CD4-positive, alpha-beta memory T cell (primary cell): ENCODE results near the gene HMGXB4. TPM values are rescaled to one million over a fixed set of nuclear protein-coding genes. Genes with fewer than 3 reads are reported as not detected.

Experiments used
- CTCF ChIA-PET: fragments of 350-600 bp; sonication (Branson Sonifier 250); formaldehyde crosslinking; loops from one replicate; lab custom pipeline; 2021; ENCODE audit warnings: inconsistent platforms; ENCODE audit not compliant: partially characterized antibody; lab: Charles Lee
- POLR2A ChIA-PET: fragments of 350-600 bp; sonication (Branson Sonifier 250); formaldehyde crosslinking; loops from one replicate; lab custom pipeline; 2021; ENCODE audit not compliant: partially characterized antibody; lab: Charles Lee
- DNase-seq, 5 donors: peaks; one replicate each; pipeline versions ENCODE4 v3.0.0 to v3.0.0-alpha.2; 2020 to 2022; ENCODE audit warnings: mixed read lengths in 1 of 5
- H3K27ac ChIP-seq: one replicate; pipeline ENCODE4 v1.7.0; 2013; ENCODE audit warnings: low read depth, low read length
- H3K27me3 ChIP-seq: 2 replicates; pipeline ENCODE4 v1.7.0; 2013; ENCODE audit warnings: mild to moderate bottlenecking, low read length, moderate library complexity; ENCODE audit not compliant: insufficient read depth
- H3K36me3 ChIP-seq: 2 replicates; pipeline ENCODE4 v1.7.0; 2013; ENCODE audit warnings: mild to moderate bottlenecking, low read length, moderate library complexity; ENCODE audit not compliant: insufficient read depth
- H3K4me1 ChIP-seq: 2 replicates; pipeline ENCODE4 v1.7.0; 2013; ENCODE audit warnings: mild to moderate bottlenecking, low read length, moderate library complexity; ENCODE audit not compliant: insufficient read depth
- H3K4me3 ChIP-seq, 2 donors: one replicate each; pipeline ENCODE4 v1.7.0; 2013; ENCODE audit warnings: low read length in 2 of 2, mild to moderate bottlenecking in 1 of 2
- H3K9me3 ChIP-seq, 2 donors: one replicate each; pipeline ENCODE4 v1.7.0; 2013; ENCODE audit warnings: low read length in 2 of 2, control low read depth in 1 of 2; ENCODE audit not compliant: control insufficient read depth in 1 of 2
- H3K27ac Mint-ChIP-seq, 7 donors: one replicate each; pipeline ENCODE4 v1.8.0; 2020 to 2021; ENCODE audit warnings: mixed read lengths in 7 of 7, mild to moderate bottlenecking in 6 of 7, inconsistent platforms in 3 of 7, moderate library complexity in 3 of 7
- H3K27me3 Mint-ChIP-seq, 2 donors: one replicate each; pipeline ENCODE4 v1.8.0; 2020 to 2021; ENCODE audit warnings: mixed read lengths in 2 of 2
- H3K36me3 Mint-ChIP-seq, 2 donors: one replicate each; pipeline ENCODE4 v1.8.0; 2020 to 2021; ENCODE audit warnings: mixed read lengths in 2 of 2, inconsistent platforms in 1 of 2, mild to moderate bottlenecking in 1 of 2
- H3K4me1 Mint-ChIP-seq, 4 donors: one replicate each; pipeline ENCODE4 v1.8.0; 2020 to 2021; ENCODE audit warnings: mixed read lengths in 4 of 4, mild to moderate bottlenecking in 1 of 4
- H3K4me3 Mint-ChIP-seq, 8 donors: one replicate each; pipeline ENCODE4 v1.8.0; 2020 to 2021; ENCODE audit warnings: mixed read lengths in 8 of 8, mild to moderate bottlenecking in 7 of 8, moderate library complexity in 6 of 8, inconsistent platforms in 3 of 8
- H3K9me3 Mint-ChIP-seq, 8 donors: one replicate each; pipeline ENCODE4 v1.8.0; 2020 to 2021; ENCODE audit warnings: mixed read lengths in 8 of 8, mild to moderate bottlenecking in 5 of 8, inconsistent platforms in 3 of 8, moderate library complexity in 1 of 8
- intact Hi-C: fragments of 100-400 bp; cut with micrococcal nuclease; formaldehyde crosslinking; loops from one replicate; pipeline ENCODE4 v1.15.1; 2023
- polyA plus RNA-seq, 2 donors: library from polyadenylated mRNA; unstranded; fragments of 300-500 nt; fragmentation: Illumina TruSeq; gene quantifications; one replicate each; pipeline ENCODE4 v1.2.3, GENCODE V29; 2021
- total RNA-seq, 2 experiments: library from RNA; stranded (reverse); gene quantifications; one replicate each; pipeline ENCODE4 v1.2.3, GENCODE V29; 2021

The HMGXB4 gene, protein sequence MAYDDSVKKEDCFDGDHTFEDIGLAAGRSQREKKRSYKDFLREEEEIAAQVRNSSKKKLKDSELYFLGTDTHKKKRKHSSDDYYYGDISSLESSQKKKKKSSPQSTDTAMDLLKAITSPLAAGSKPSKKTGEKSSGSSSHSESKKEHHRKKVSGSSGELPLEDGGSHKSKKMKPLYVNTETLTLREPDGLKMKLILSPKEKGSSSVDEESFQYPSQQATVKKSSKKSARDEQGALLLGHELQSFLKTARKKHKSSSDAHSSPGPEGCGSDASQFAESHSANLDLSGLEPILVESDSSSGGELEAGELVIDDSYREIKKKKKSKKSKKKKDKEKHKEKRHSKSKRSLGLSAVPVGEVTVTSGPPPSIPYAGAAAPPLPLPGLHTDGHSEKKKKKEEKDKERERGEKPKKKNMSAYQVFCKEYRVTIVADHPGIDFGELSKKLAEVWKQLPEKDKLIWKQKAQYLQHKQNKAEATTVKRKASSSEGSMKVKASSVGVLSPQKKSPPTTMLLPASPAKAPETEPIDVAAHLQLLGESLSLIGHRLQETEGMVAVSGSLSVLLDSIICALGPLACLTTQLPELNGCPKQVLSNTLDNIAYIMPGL
- total RNA-seq: 10 to 100 TPM; 22.1 to 25.3 TPM
- 10 to 100 TPM in 1 of 2 donors, 1 to 10 TPM in 1; 8.7 to 13.0 TPM for polyA plus RNA-seq

DNA sequence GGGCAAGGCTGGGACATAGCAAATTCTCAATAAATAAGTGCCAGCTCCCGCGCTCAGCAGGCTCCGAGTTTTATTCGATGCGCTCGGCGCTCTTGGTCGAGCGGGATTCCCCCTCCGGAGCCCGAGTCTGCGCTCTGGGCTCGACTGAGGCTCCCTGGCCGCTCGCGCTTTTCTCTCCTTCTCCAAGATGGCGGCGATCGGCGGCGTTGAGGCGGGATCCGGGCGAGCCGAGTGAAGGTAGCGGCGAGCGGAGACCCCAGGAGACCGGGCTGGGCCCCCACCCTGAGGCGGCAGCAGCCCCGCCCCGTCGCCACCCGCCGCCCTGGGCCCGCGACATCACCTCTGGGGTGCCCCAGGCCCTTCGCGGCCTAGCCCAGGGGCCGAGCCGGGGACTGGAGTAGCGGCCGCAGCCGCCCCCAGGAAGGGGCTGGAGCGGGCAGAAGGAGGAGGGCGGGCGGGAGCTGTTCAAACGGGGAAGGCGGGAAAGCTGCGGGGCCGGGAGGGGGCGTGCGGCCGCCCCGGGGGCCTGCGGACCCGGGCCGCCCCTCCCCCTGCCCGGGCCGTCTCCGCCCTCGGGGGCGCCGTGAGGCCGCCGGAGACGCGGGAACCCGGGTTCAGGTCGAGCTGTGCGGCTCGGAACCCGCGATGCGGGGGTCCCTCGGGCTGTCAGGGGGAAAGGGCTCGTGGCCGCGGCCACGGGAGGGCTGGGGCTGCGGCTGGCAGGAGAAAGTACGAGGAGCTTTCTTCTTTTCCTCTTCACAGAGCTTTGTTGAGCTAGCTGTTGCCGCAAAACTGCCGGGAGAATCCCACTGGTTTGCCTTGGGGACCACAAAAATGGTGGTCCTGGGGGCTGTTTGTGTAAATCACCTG lies at the start of gene HMGXB4:
Gene HMGXB4, plus strand, starts transcription at position 173 of the 870 bp plus-strand sequence. CDS start 4,898 bp downstream, outside the sequence.
- H3K4me1 ChIP-seq: peaks cover 18% of the 10 kb centered on the region
- intact Hi-C loops: loop anchor here (1.0 kb wide), 1 partner anchor 42 kb away; the partner anchor contains the start of gene TOM1
- DNase-seq: peak; percentile 86 to 90 (median 88)
- Mint-ChIP-seq H3K4me1 (peaks cover 20 to 36% (median 25%) of the 10 kb centered on the region in 4 donors), H3K9me3 (no peaks in the 10 kb centered on the region), H3K27ac (peak within 1 kb of the TSS; percentile 90 to 98 (median 97)), H3K27me3 (no peaks in the 10 kb centered on the region), H3K4me3 (peak within 1 kb of the TSS; percentile 93 to 96 (median 94)), H3K36me3 (peaks cover 0 to 9% of the 10 kb centered on the region in 2 donors)
- H3K36me3 ChIP-seq: peaks cover 3% of the 10 kb centered on the region
- no peaks in the 10 kb centered on the region for H3K27me3 ChIP-seq
- H3K27ac ChIP-seq: peak within 1 kb of the TSS; percentile 92
- H3K4me3 ChIP-seq: peak within 1 kb of the TSS; percentile 63 to 73
- ChIA-PET POLR2A (interaction anchor here (0.7 to 3.4 kb wide), 14 partner anchors 9 to 143 kb away, joined by 3 to 55 read pairs (median 5); partner anchors contain the start of genes MCM5 and TOM1), CTCF (interaction anchor here (0.5 to 1.8 kb wide), 10 partner anchors 9 to 868 kb away, joined by 3 to 8 read pairs (median 4); partner anchors contain the start of gene TOM1)
- H3K9me3 ChIP-seq: no peaks in the 10 kb centered on the region

DNA sequence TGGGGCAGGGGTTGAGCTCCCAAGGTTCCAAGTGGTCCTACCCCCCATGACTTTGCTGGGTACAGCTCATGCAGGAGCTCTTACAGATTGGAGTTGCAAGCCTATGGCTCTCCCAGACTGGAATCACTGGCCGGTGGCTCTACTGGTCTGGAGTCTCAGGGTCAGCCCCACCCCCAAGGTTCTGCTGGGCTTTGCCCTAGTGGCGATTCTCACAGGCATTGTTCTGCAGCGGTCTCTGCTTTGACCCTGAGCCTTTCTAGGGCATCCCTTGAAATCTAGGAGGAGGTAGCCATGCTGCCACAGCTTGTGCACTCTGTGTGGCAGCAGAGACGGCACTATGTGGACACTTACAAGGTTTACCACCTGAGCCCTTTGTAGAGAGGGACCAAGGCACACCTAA lies 49.3 kb upstream of the HMGXB4 start:
- no peaks in the 10 kb centered on the region for H3K9me3 ChIP-seq
- ChIA-PET CTCF (no interaction called here), POLR2A (no interaction called here)
- no peak overlapping the region for H3K27ac Mint-ChIP-seq
- no peak for DNase-seq
- H3K36me3 ChIP-seq: no peaks in the 10 kb centered on the region
- intact Hi-C loops: no loop called here
- no peaks in the 10 kb centered on the region for H3K4me1 ChIP-seq
- no peaks in the 10 kb centered on the region for H3K27me3 ChIP-seq
- no peaks in the 10 kb centered on the region for H3K36me3 Mint-ChIP-seq
- H3K4me1 Mint-ChIP-seq: no peaks in the 10 kb centered on the region
- H3K9me3 Mint-ChIP-seq: peaks cover 0 to 2% (median 0%) of the 10 kb centered on the region in 8 donors
- H3K4me3 Mint-ChIP-seq: no peak overlapping the region
- H3K4me3 ChIP-seq: no peak overlapping the region
- peaks cover 25 to 27% of the 10 kb centered on the region in 2 donors for H3K27me3 Mint-ChIP-seq
- H3K27ac ChIP-seq: no peak overlapping the region

DNA sequence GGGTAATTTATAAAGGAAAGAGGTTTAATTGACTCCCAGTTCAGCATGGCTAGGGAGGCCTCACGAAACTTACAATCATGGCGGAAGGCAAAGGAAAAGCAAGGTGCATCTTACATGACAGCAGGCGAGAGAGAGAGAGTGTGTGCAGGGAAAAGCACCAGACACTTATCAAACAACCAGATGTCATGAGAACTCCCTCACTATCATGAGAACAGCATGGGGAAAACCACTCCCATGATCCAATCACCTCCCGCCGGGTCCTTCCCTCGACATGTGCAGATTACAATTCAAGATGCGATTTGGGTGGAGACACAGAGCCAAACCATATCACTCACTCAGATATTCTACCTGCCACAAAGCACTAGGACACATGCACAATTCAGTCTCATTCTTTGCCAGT lies 48.1 kb upstream of the HMGXB4 start:
- intact Hi-C loops: no loop called here
- no peaks in the 10 kb centered on the region for H3K36me3 ChIP-seq
- H3K4me1 ChIP-seq: no peaks in the 10 kb centered on the region
- no peak overlapping the region for H3K4me3 ChIP-seq
- CTCF ChIA-PET: no interaction called here
- Mint-ChIP-seq H3K36me3 (no peaks in the 10 kb centered on the region), H3K9me3 (peaks cover 0 to 2% (median 0%) of the 10 kb centered on the region in 8 donors), H3K4me3 (no peak overlapping the region), H3K27ac (no peak overlapping the region), H3K27me3 (peaks cover 20 to 27% of the 10 kb centered on the region in 2 donors), H3K4me1 (no peaks in the 10 kb centered on the region)
- no peaks in the 10 kb centered on the region for H3K9me3 ChIP-seq
- H3K27ac ChIP-seq: no peak overlapping the region
- no peak for DNase-seq
- no peaks in the 10 kb centered on the region for H3K27me3 ChIP-seq
- POLR2A ChIA-PET: no interaction called here

DNA sequence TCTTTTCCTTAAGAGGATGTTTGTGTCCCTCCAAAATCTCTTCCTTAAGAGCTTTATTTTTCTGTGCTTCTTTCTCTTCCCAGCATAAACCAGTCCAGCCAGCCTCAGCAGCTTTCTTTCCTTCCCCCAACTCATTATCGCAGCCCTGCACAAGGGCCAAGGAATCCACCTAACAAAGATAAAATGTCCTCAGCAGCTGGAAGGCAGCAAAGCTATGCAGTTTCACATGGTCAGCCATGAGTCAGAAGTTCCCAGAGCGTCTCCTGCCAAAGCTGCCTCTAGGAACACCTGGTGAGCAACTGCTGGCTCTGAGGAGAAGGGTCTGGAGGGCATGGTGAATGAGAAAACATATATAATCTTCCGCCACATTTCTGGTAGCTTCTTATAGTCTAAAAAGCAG lies 45.3 kb upstream of the HMGXB4 start:
- ChIA-PET POLR2A (no interaction called here), CTCF (interaction anchor here (1.1 kb wide), 1 partner anchor 8 kb away, joined by 4 read pairs; no protein-coding TSS in a partner anchor)
- H3K4me3 Mint-ChIP-seq: no peak overlapping the region
- no peak overlapping the region for H3K27ac Mint-ChIP-seq
- H3K4me1 Mint-ChIP-seq: no peaks in the 10 kb centered on the region
- no peak for DNase-seq
- H3K36me3 ChIP-seq: no peaks in the 10 kb centered on the region
- peaks cover 0 to 4% (median 0%) of the 10 kb centered on the region in 8 donors for H3K9me3 Mint-ChIP-seq
- H3K27me3 Mint-ChIP-seq: peaks cover 16 to 30% of the 10 kb centered on the region in 2 donors
- no peaks in the 10 kb centered on the region for H3K4me1 ChIP-seq
- H3K36me3 Mint-ChIP-seq: no peaks in the 10 kb centered on the region
- H3K27ac ChIP-seq: no peak overlapping the region
- no peaks in the 10 kb centered on the region for H3K27me3 ChIP-seq
- intact Hi-C loops: no loop called here
- H3K9me3 ChIP-seq: no peaks in the 10 kb centered on the region
- H3K4me3 ChIP-seq: no peak overlapping the region

DNA sequence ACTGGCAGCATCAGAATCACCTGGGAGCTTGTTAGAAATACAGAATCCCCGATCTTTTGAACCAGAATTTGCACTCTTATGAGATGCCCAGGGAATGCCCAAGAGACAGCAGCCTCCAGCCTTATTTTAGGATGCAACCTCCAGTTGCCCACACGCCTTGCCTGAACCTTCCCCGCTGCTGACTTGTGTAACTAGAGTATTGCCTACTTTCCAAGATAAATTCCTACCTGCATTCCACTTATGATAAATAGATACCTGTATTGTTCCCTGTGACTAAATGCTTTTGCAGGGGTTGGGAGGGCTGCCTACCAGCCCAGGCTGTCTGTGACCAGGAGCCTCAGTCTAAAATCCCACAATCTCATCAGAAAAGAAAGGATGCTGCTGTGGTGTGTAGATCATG lies 44.3 kb upstream of the HMGXB4 start:
- Histone ChIP-seq H3K36me3 (no peaks in the 10 kb centered on the region), H3K27me3 (no peaks in the 10 kb centered on the region), H3K27ac (no peak overlapping the region), H3K9me3 (no peaks in the 10 kb centered on the region), H3K4me1 (no peaks in the 10 kb centered on the region), H3K4me3 (no peak overlapping the region)
- Mint-ChIP-seq H3K9me3 (peaks cover 0 to 4% (median 0%) of the 10 kb centered on the region in 8 donors), H3K27me3 (peaks cover 16 to 29% of the 10 kb centered on the region in 2 donors), H3K27ac (no peak overlapping the region), H3K36me3 (no peaks in the 10 kb centered on the region), H3K4me1 (no peaks in the 10 kb centered on the region), H3K4me3 (no peak overlapping the region)
- intact Hi-C loops: no loop called here
- POLR2A ChIA-PET: no interaction called here
- CTCF ChIA-PET: no interaction called here
- no peak for DNase-seq

DNA sequence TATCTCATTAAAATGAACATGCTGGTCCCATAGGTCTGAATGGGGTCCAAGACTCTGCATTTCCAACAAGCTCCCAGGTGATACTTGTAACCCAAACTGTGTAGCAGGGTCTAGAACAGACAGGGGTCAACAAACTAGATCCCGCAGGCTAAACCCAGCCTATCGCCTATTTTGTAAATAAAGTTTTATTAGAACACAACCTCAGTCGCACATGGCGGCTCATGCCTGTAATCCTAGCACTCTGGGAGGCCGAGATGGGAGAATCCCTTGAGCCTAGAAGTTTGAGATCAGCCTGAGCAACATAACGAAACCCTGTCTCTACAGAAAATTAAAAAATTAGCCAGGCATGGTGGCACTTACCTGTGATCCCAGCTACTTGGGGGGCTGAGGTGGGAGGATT lies 42.3 kb upstream of the HMGXB4 start:
- Mint-ChIP-seq H3K36me3 (no peaks in the 10 kb centered on the region), H3K4me1 (no peaks in the 10 kb centered on the region), H3K9me3 (peaks cover 0 to 2% (median 0%) of the 10 kb centered on the region in 8 donors), H3K27ac (no peak overlapping the region), H3K4me3 (no peak overlapping the region), H3K27me3 (peaks cover 10 to 21% of the 10 kb centered on the region in 2 donors)
- Histone ChIP-seq H3K4me3 (no peak overlapping the region), H3K4me1 (no peaks in the 10 kb centered on the region), H3K9me3 (no peaks in the 10 kb centered on the region), H3K27me3 (no peaks in the 10 kb centered on the region), H3K36me3 (no peaks in the 10 kb centered on the region), H3K27ac (no peak overlapping the region)
- no peak for DNase-seq
- intact Hi-C loops: no loop called here
- ChIA-PET POLR2A (no interaction called here), CTCF (no interaction called here)
